Spleen (tissue), 11 donors: Measurements from ENCODE around the gene TPH1. TPM values are rescaled to one million over a fixed set of nuclear protein-coding genes. Genes with fewer than 3 reads are reported as not detected.

Experiments used
- DNase-seq: peaks from one replicate; pipeline ENCODE4 v3.0.0-alpha.2; 2020
- H3K27ac ChIP-seq, 8 donors: fragments of 200-600 bp; sonication (generic) in 7 of 8; 1 replicate in 4 of 8; 2 replicates in 4 of 8; pipeline versions ENCODE4 v1.5.0 to v1.8.0; 2016 to 2021; ENCODE audit warnings: inconsistent platforms in 4 of 8, mild to moderate bottlenecking in 4 of 8, moderate library complexity in 1 of 8
- H3K27me3 ChIP-seq, 7 donors: fragments of 200-600 bp; sonication (generic) in 6 of 7; replicated peaks in 1 of 7; 1 replicate in 4 of 7; 2 replicates in 3 of 7; pipeline versions ENCODE4 v1.5.0 to v1.8.0; 2016 to 2021; ENCODE audit warnings: inconsistent platforms in 3 of 7, mild to moderate bottlenecking in 1 of 7
- H3K36me3 ChIP-seq, 6 donors: fragments of 200-600 bp; sonication (generic) in 5 of 6; 1 replicate in 4 of 6; 2 replicates in 2 of 6; pipeline versions ENCODE4 v1.5.0 to v1.8.0; 2016 to 2021; ENCODE audit warnings: inconsistent platforms in 2 of 6
- H3K4me1 ChIP-seq, 6 donors: fragments of 200-600 bp; sonication (generic) in 5 of 6; 1 replicate in 3 of 6; 2 replicates in 3 of 6; pipeline versions ENCODE4 v1.5.0 to v1.8.0; 2016 to 2021; ENCODE audit warnings: inconsistent platforms in 3 of 6
- H3K4me3 ChIP-seq, 8 donors: fragments of 200-600 bp; sonication (generic) in 7 of 8; 1 replicate in 4 of 8; 2 replicates in 4 of 8; pipeline versions ENCODE4 v1.5.0 to v1.8.0; 2016 to 2021; ENCODE audit warnings: inconsistent platforms in 4 of 8, mild to moderate bottlenecking in 4 of 8, moderate library complexity in 2 of 8
- H3K9me3 ChIP-seq, 8 donors: fragments of 200-600 bp; sonication (generic) in 7 of 8; 1 replicate in 4 of 8; 2 replicates in 4 of 8; pipeline versions ENCODE4 v1.5.0 to v1.8.0; 2016 to 2021; ENCODE audit warnings: inconsistent platforms in 4 of 8
- CTCF ChIP-seq, 11 experiments: fragments of 200-600 bp in 7 of 11; fragments of 450-650 bp in 4 of 11; sonication (generic) in 4 of 11; IDR thresholded peaks in 8 of 11; conservative IDR thresholded peaks in 3 of 11; 1 replicate in 7 of 11; 2 replicates in 4 of 11; pipeline versions ENCODE4 v1.4.0 to v1.8.0; 2016 to 2021; ENCODE audit warnings: antibody characterized with exemption in 11 of 11, inconsistent platforms in 4 of 11, mild to moderate bottlenecking in 1 of 11
- POLR2A ChIP-seq, 3 donors: fragments of 450-650 bp; IDR thresholded peaks; one replicate each; pipeline ENCODE4 v1.5.1; 2017; ENCODE audit warnings: antibody characterized with exemption in 3 of 3, mild to moderate bottlenecking in 1 of 3
- POLR2AphosphoS5 ChIP-seq, 3 donors: sonication (generic); formaldehyde crosslinking; IDR thresholded peaks; one replicate each; pipeline ENCODE4 v1.5.1; 2017; ENCODE audit warnings: antibody characterized with exemption in 3 of 3
- WGBS, 5 donors: extraction: QIAGEN DNeasy Blood & Tissue Kit in 3 of 5; methylation state at CpG; one replicate each; pipeline versions ENCODE4 v1.1.5 to v1.1.7; 2013 to 2018; 5-methylcytosine and 5-hydroxymethylcytosine counted together
- intact Hi-C: fragments of 100-400 bp; cut with DNase I; formaldehyde crosslinking; loops from one replicate; pipeline ENCODE4 v1.15.0; 2023; ENCODE audit warnings: low total_unique reads
- polyA plus RNA-seq, 3 donors: library from polyadenylated mRNA; stranded (reverse); fragments of 200-250 nt; gene quantifications; one replicate each; pipeline ENCODE4 v1.2.1, GENCODE V29; 2013
- total RNA-seq, 7 donors: library from RNA; depleted of rRNA in 3 of 7; stranded (reverse); fragments of >200 nt in 3 of 7; fragmentation: NEBNext Ultra II Directional in 4 of 7; extraction: Animal tissue kit (Norgen Biotek cat#: 25700) in 4 of 7; gene quantifications; one replicate each; pipeline versions ENCODE4 v1.1.0 to v1.2.1, GENCODE V29; 2016 to 2021
- donor health status: healthy with polysubstance abuse.
- donor health status: DM: no; HTN: no; CAD: no; lungs with moderate emphysema.
- donor health status: DM: no; HTN: no; CAD: no.
- donor health status: Bipolar disorder and iron deficiency.
- donor health status: healthy.
- donor health status: DM: no; HTN: no; CAD: no.
- donor health status: DM: yes; HTN: yes; CAD: no.

Gene TPH1
- total and polyA plus RNA-seq, 10 donors = 0.21 to 1.9 (median 0.88) TPM

- no peaks in the 10 kb centered on the region for H3K4me1 ChIP-seq
- intact Hi-C loops = no loop called here
- no peak overlapping the region for H3K4me3 ChIP-seq
- no peak overlapping the region for H3K27ac ChIP-seq
- H3K27me3 ChIP-seq = no peaks in the 10 kb centered on the region
- 94 to 100% (median 96%) methylated on average over 2 of the region's 2 CpGs for WGBS, 5 donors
- H3K36me3 ChIP-seq = peaks cover 0 to 100% (median 68%) of the 10 kb centered on the region in 6 donors
- TF ChIP-seq POLR2AphosphoS5 (IDR thresholded peaks at IDR 0.05) (no peak), POLR2A (IDR thresholded peaks at IDR 0.05) (no peak), CTCF (IDR thresholded peaks at IDR 0.05 in 8 of 11, conservative IDR thresholded peaks at IDR 0.05 in 3 of 11) (no peak)
- no peak for DNase-seq
- H3K9me3 ChIP-seq = no peaks in the 10 kb centered on the region
Observed at GRCh38 chr11:18088366-18088765, 42.3 kb upstream of the TPH1 start.

GRCh38 chr11:18081551-18081950 is 35.5 kb upstream of the TPH1 start:
- 46 to 86% (median 75%) methylated on average over 2 of the region's 2 CpGs for WGBS, 5 donors
- Histone ChIP-seq H3K36me3 (peaks cover 0 to 86% (median 38%) of the 10 kb centered on the region in 6 donors), H3K9me3 (no peaks in the 10 kb centered on the region), H3K4me1 (no peaks in the 10 kb centered on the region), H3K27ac (no peak overlapping the region), H3K27me3 (no peaks in the 10 kb centered on the region), H3K4me3 (no peak overlapping the region)
- intact Hi-C loops = no loop called here
- no peak for DNase-seq
- TF ChIP-seq POLR2A (IDR thresholded peaks at IDR 0.05) (no peak), CTCF (IDR thresholded peaks at IDR 0.05 in 8 of 11, conservative IDR thresholded peaks at IDR 0.05 in 3 of 11) (no peak), POLR2AphosphoS5 (IDR thresholded peaks at IDR 0.05) (no peak)

- peaks cover 0 to 75% (median 28%) of the 10 kb centered on the region in 6 donors for H3K36me3 ChIP-seq
- H3K9me3 ChIP-seq = no peaks in the 10 kb centered on the region
- no peak overlapping the region for H3K27ac ChIP-seq
- no peak overlapping the region for H3K4me3 ChIP-seq
- no peak for TF ChIP-seq POLR2AphosphoS5 (IDR thresholded peaks at IDR 0.05)
- TF ChIP-seq POLR2A (IDR thresholded peaks at IDR 0.05) = no peak
- no peak for TF ChIP-seq CTCF (IDR thresholded peaks at IDR 0.05 in 8 of 11, conservative IDR thresholded peaks at IDR 0.05 in 3 of 11)
- no peak for DNase-seq
- WGBS, 5 donors = 49 to 70% (median 66%) methylated on average over 4 of the region's 4 CpGs
- no peaks in the 10 kb centered on the region for H3K27me3 ChIP-seq
- intact Hi-C loops = no loop called here
- no peaks in the 10 kb centered on the region for H3K4me1 ChIP-seq
Observed at GRCh38 chr11:18080451-18080850, 34.4 kb upstream of the TPH1 start.

- no peak overlapping the region for H3K4me3 ChIP-seq
- WGBS, 5 donors = 88 to 97% (median 92%) methylated on average over 2 of the region's 2 CpGs
- no peak for DNase-seq
- no peaks in the 10 kb centered on the region for H3K27me3 ChIP-seq
- TF ChIP-seq POLR2AphosphoS5 (IDR thresholded peaks at IDR 0.05) = no peak
- no peak for TF ChIP-seq CTCF (IDR thresholded peaks at IDR 0.05 in 8 of 11, conservative IDR thresholded peaks at IDR 0.05 in 3 of 11)
- TF ChIP-seq POLR2A (IDR thresholded peaks at IDR 0.05) = no peak
- H3K27ac ChIP-seq = no peak overlapping the region
- H3K9me3 ChIP-seq = no peaks in the 10 kb centered on the region
- H3K36me3 ChIP-seq = peaks cover 0 to 66% (median 23%) of the 10 kb centered on the region in 6 donors
- intact Hi-C loops = no loop called here
- no peaks in the 10 kb centered on the region for H3K4me1 ChIP-seq
Observed at GRCh38 chr11:18078909-18079308, 32.8 kb upstream of the TPH1 start.
